H1 (cell line): ENCODE data around the gene SHQ1. TPM values are rescaled to one million over a fixed set of nuclear protein-coding genes. Genes with fewer than 3 reads are reported as not detected.
A peak's percentile ranks its signal among the peaks of the same experiment; 100 is the strongest.

ENCODE experiments used
- CTCF ChIA-PET: fragments of 300-600 bp; sonication (Branson Sonifier 250); formaldehyde crosslinking; loops from one replicate; lab custom pipeline; 2021; ENCODE audit not compliant: partially characterized antibody; lab: Charles Lee
- POLR2A ChIA-PET: fragments of 300-600 bp; sonication (Branson Sonifier 250); formaldehyde crosslinking; loops from one replicate; lab custom pipeline; 2021; ENCODE audit warnings: inconsistent platforms; ENCODE audit not compliant: partially characterized antibody; lab: Charles Lee
- DNase-seq, 2 experiments: peaks; one replicate each; pipeline versions ENCODE4 v3.0.0 to v3.0.0-alpha.2; 2010 to 2022; ENCODE audit warnings: low spot score in 2 of 2, low read depth in 1 of 2, mixed read lengths in 1 of 2
- FAIRE-seq: peaks from 2 replicates; lab custom pipeline; 2011; peaks lifted over from hg19 to GRCh38; lab: Jason Lieb, UNC
- H2AFZ ChIP-seq: 2 replicates; pipeline ENCODE4 v1.8.1; 2012; ENCODE audit warnings: low read length, inconsistent platforms
- H2AK5ac ChIP-seq: 2 replicates; pipeline ENCODE4 v1.6.1; 2013; ENCODE audit warnings: low read depth, low read length
- H2BK120ac ChIP-seq: replicated peaks from 2 replicates; pipeline ENCODE3; 2013; ENCODE audit warnings: low read depth, low read length, inconsistent platforms
- H2BK12ac ChIP-seq: 2 replicates; pipeline ENCODE4 v1.6.1; 2013; ENCODE audit warnings: low read depth, low read length
- H2BK15ac ChIP-seq: 2 replicates; pipeline ENCODE4 v1.6.1; 2013; ENCODE audit warnings: low read length
- H2BK20ac ChIP-seq: 2 replicates; pipeline ENCODE4 v1.6.1; 2013; ENCODE audit warnings: low read length
- H2BK5ac ChIP-seq: 2 replicates; pipeline ENCODE4 v1.6.1; 2013; ENCODE audit warnings: low read depth, low read length
- H3K14ac ChIP-seq: 2 replicates; pipeline ENCODE4 v1.6.1; 2013; ENCODE audit warnings: inconsistent platforms; ENCODE audit not compliant: insufficient read length
- H3K18ac ChIP-seq: 2 replicates; pipeline ENCODE4 v1.6.1; 2013; ENCODE audit warnings: low read length; ENCODE audit errors: extremely low read depth
- H3K23ac ChIP-seq: 2 replicates; pipeline ENCODE4 v1.6.1; 2013; ENCODE audit warnings: inconsistent platforms; ENCODE audit not compliant: insufficient read length
- H3K23me2 ChIP-seq: 2 replicates; pipeline ENCODE4 v1.6.1; 2013; ENCODE audit warnings: low read depth, low read length
- H3K27ac ChIP-seq: 2 replicates; pipeline ENCODE4 v1.6.1; 2011; ENCODE audit warnings: low read depth, low read length, inconsistent platforms
- H3K27me3 ChIP-seq, 4 experiments: replicated peaks in 1 of 4; 1 replicate in 1 of 4; 2 replicates in 3 of 4; pipeline versions ENCODE4 v1.6.1 to v1.8.1; 2011 to 2013; ENCODE audit warnings: low read length in 3 of 4, mild to moderate bottlenecking in 3 of 4, inconsistent platforms in 2 of 4, mixed read lengths in 2 of 4, moderate library complexity in 1 of 4; ENCODE audit not compliant: control insufficient read depth in 3 of 4, insufficient read depth in 3 of 4; ENCODE audit errors: extremely low read depth in 1 of 4
- H3K36me3 ChIP-seq, 4 experiments: 2 replicates each; pipeline versions ENCODE4 v1.6.1 to v1.8.1; 2011 to 2013; ENCODE audit warnings: mild to moderate bottlenecking in 4 of 4, low read length in 3 of 4, moderate library complexity in 2 of 4, control low read depth in 1 of 4, inconsistent platforms in 1 of 4; ENCODE audit not compliant: insufficient read depth in 4 of 4, control insufficient read depth in 2 of 4
- H3K4ac ChIP-seq: replicated peaks from 2 replicates; pipeline ENCODE3; 2013; ENCODE audit warnings: low read length, low read depth, mixed read lengths, inconsistent platforms; ENCODE audit not compliant: insufficient read length
- H3K4me1 ChIP-seq, 4 experiments: replicated peaks in 1 of 4; 1 replicate in 1 of 4; 2 replicates in 3 of 4; pipeline versions ENCODE4 v1.6.1 to v1.8.1; 2011 to 2013; ENCODE audit warnings: low read length in 3 of 4, inconsistent platforms in 2 of 4, mixed read lengths in 1 of 4; ENCODE audit not compliant: insufficient read depth in 4 of 4, control insufficient read depth in 3 of 4
- H3K4me2 ChIP-seq, 2 experiments: 2 replicates each; pipeline versions ENCODE4 v1.6.1 to v1.8.1; 2011 to 2013; ENCODE audit warnings: low read depth in 2 of 2, low read length in 2 of 2, control low read depth in 1 of 2, inconsistent platforms in 1 of 2, mild to moderate bottlenecking in 1 of 2; ENCODE audit not compliant: insufficient read depth in 1 of 2
- H3K4me3 ChIP-seq, 4 experiments: fragments of 200-600, 300-600 bp in 1 of 4; sonication (generic), shearing (Covaris generic), sonication (Bioruptor Twin) in 1 of 4; 2 replicates each; pipeline versions ENCODE4 v1.5.1 to v1.8.1; 2011 to 2016; ENCODE audit warnings: low read length in 4 of 4, low read depth in 3 of 4, control low read depth in 2 of 4, inconsistent platforms in 2 of 4, mild to moderate bottlenecking in 2 of 4, mixed read lengths in 1 of 4, moderate library complexity in 1 of 4; ENCODE audit not compliant: insufficient read depth in 2 of 4; ENCODE audit errors: extremely low read depth in 1 of 4
- H3K56ac ChIP-seq: replicated peaks from 2 replicates; pipeline ENCODE3; 2013; ENCODE audit warnings: low read depth, mild to moderate bottlenecking, mixed read lengths, low read length, inconsistent platforms; ENCODE audit not compliant: insufficient read length
- H3K79me1 ChIP-seq: 2 replicates; pipeline ENCODE4 v1.6.1; 2013; ENCODE audit warnings: low read depth, low read length, control low read depth
- H3K79me2 ChIP-seq, 2 experiments: 2 replicates each; pipeline versions ENCODE4 v1.6.1 to v1.8.1; 2012 to 2013; ENCODE audit warnings: low read length in 2 of 2, mild to moderate bottlenecking in 2 of 2, inconsistent platforms in 1 of 2; ENCODE audit not compliant: insufficient read depth in 2 of 2, control insufficient read depth in 1 of 2
- H3K9ac ChIP-seq, 4 experiments: replicated peaks in 1 of 4; 1 replicate in 1 of 4; 2 replicates in 3 of 4; pipeline versions ENCODE4 v1.6.1 to v1.8.1; 2011 to 2013; ENCODE audit warnings: low read depth in 3 of 4, low read length in 3 of 4, control low read depth in 2 of 4, mild to moderate bottlenecking in 2 of 4, moderate library complexity in 2 of 4, inconsistent platforms in 1 of 4; ENCODE audit errors: extremely low read depth in 1 of 4
- H3K9me3 ChIP-seq, 2 experiments: 2 replicates each; pipeline versions ENCODE4 v1.6.1 to v1.8.1; 2012 to 2013; ENCODE audit warnings: mild to moderate bottlenecking in 2 of 2, moderate library complexity in 2 of 2, control low read depth in 1 of 2, inconsistent platforms in 1 of 2, low read depth in 1 of 2, low read length in 1 of 2, mixed read lengths in 1 of 2; ENCODE audit not compliant: insufficient read depth in 2 of 2
- H4K20me1 ChIP-seq, 2 experiments: replicated peaks in 1 of 2; 2 replicates each; pipeline versions ENCODE3 to v1.8.1; 2011 to 2013; ENCODE audit warnings: inconsistent platforms in 2 of 2, low read length in 2 of 2, mild to moderate bottlenecking in 1 of 2; ENCODE audit not compliant: insufficient read depth in 2 of 2, control insufficient read depth in 1 of 2
- H4K5ac ChIP-seq: 2 replicates; pipeline ENCODE4 v1.6.1; 2013; ENCODE audit warnings: low read length, low read depth, mixed read lengths, inconsistent platforms; ENCODE audit not compliant: insufficient read length
- H4K8ac ChIP-seq: 2 replicates; pipeline ENCODE4 v1.8.0; 2013; ENCODE audit warnings: mild to moderate bottlenecking, moderate library complexity, low read length, inconsistent platforms; ENCODE audit not compliant: insufficient read depth; ENCODE audit errors: extremely low read depth
- H4K91ac ChIP-seq: replicated peaks from 2 replicates; pipeline ENCODE3; 2013; ENCODE audit warnings: low read length, mixed read lengths, inconsistent platforms; ENCODE audit not compliant: insufficient read length
- NANOG ChIP-seq: IDR thresholded peaks from 2 replicates; pipeline ENCODE4 v1.6.1; 2011; ENCODE audit warnings: low read length, low read depth, mild to moderate bottlenecking, inconsistent platforms; ENCODE audit not compliant: insufficient read depth, poor library complexity, severe bottlenecking
- POLR2AphosphoS5 ChIP-seq: IDR thresholded peaks from 2 replicates; pipeline ENCODE4 v1.6.1; 2011; ENCODE audit warnings: low read depth, low read length
- SP2 ChIP-seq: IDR thresholded peaks from 2 replicates; pipeline ENCODE4 v1.6.1; 2012; ENCODE audit warnings: mild to moderate bottlenecking, low read length, inconsistent platforms
- polyA plus RNA-seq, 7 experiments: library from polyadenylated mRNA; depleted of rRNA in 3 of 7; stranded (reverse) in 5 of 7; unstranded in 2 of 7; fragments of >200 nt in 5 of 7; fragments of 200-250 nt in 2 of 7; gene quantifications; 1 replicate in 5 of 7; 2 replicates in 1 of 7; 4 replicates in 1 of 7; pipeline versions ENCODE4 v1.2.1 to v1.2.3, GENCODE V29; 2011 to 2013; ENCODE audit warnings: missing spikeins in 2 of 7, mixed read lengths in 2 of 7
- total RNA-seq: library from RNA; stranded (reverse); fragmentation: NEBNext Ultra II Directional; extraction: Animal tissue kit (Norgen Biotek cat#: 25700); gene quantifications from 2 replicates; pipeline ENCODE4 v1.2.1, GENCODE V29; 2021
- TF ChIP-seq, protein P1 (sequence below): IDR thresholded peaks from 2 replicates; pipeline ENCODE4 v1.6.1; 2011; ENCODE audit warnings: low read depth, mild to moderate bottlenecking, low read length; ENCODE audit not compliant: insufficient read depth

Gene SHQ1
- total and polyA plus RNA-seq, 2 of the 8 experiments (the other 6 are each of a cell fraction or from before 2014, with no cell fraction given), result 10.7 to 34.4 TPM

DNA sequence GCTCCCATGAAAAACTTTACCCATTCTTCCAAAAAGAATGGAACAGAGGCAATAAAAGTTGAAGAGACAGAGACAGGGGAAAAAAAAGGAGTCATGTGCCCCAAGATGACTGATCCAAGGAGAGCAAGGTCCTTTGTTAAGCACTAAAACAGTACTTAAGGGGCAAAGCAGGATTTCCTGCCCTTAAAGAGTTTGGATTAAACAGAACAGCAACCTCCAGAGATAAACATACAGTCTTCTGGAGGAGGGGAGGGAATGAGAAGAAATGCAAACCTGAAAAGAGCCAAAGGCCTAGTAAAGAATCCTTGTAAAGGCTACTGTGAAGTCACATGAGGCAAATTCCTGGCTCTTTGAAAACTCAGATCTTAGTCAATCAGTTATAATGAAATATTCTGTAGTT, 38.2 kb downstream of the SHQ1 start:
- no peak overlapping the region for H2BK120ac ChIP-seq
- TF ChIP-seq SP2 (no peak), NANOG (no peak), POLR2AphosphoS5 (no peak)
- TF ChIP-seq, protein P1, sequence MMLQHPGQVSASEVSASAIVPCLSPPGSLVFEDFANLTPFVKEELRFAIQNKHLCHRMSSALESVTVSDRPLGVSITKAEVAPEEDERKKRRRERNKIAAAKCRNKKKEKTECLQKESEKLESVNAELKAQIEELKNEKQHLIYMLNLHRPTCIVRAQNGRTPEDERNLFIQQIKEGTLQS, result no peak

More for the DNA sequence above, 38.2 kb downstream of the SHQ1 start:
- no peaks in the 10 kb centered on the region for H3K27me3 ChIP-seq
- CTCF ChIA-PET, result interaction anchor here (2.9 to 6.9 kb wide), 3 partner anchors 11 to 144 kb away, joined by 10 to 49 read pairs (median 27); no protein-coding TSS in a partner anchor
- no peak overlapping the region for H3K23ac ChIP-seq
- 0 out of 8 replicates have a peak, but pooled peaks cover 0 to 2% (median 0%) of the 10 kb centered on the region in 4 experiments for H3K36me3 ChIP-seq
- H2BK20ac ChIP-seq, result no peak overlapping the region
- peaks cover 0 to 19% (median 11%) of the 10 kb centered on the region in 4 experiments; a peak in 6 of 7 replicates for H3K4me1 ChIP-seq
- no peaks in the 10 kb centered on the region for H3K79me1 ChIP-seq
- POLR2A ChIA-PET, result no interaction called here
- H3K14ac ChIP-seq, result no peak overlapping the region
- H3K79me2 ChIP-seq, result no peaks in the 10 kb centered on the region
- no peak overlapping the region for H2AFZ ChIP-seq
- no peak overlapping the region for H3K18ac ChIP-seq
- no peak overlapping the region for H3K27ac ChIP-seq
- H3K9me3 ChIP-seq, result no peaks in the 10 kb centered on the region
- no peak overlapping the region for H3K4me3 ChIP-seq
- no peak overlapping the region for H2BK15ac ChIP-seq
- H2BK5ac ChIP-seq, result no peak overlapping the region
- H2AK5ac ChIP-seq, result no peak overlapping the region
- H4K91ac ChIP-seq, result no peak overlapping the region
- no peak overlapping the region for H3K4ac ChIP-seq
- H4K20me1 ChIP-seq, result no peaks in the 10 kb centered on the region
- no peak overlapping the region for H4K5ac ChIP-seq
- H3K4me2 ChIP-seq, result no peak overlapping the region
- H3K9ac ChIP-seq, result no peak overlapping the region
- no peak overlapping the region for H2BK12ac ChIP-seq
- FAIRE-seq, result peak; percentile 48
- H3K23me2 ChIP-seq, result no peaks in the 10 kb centered on the region
- no peak overlapping the region for H4K8ac ChIP-seq
- DNase-seq, result no peak
- H3K56ac ChIP-seq, result no peak overlapping the region
